Astrocyte of the spinal cord (primary cell): ENCODE results near the gene IGFBP1.

Source experiments
- DNase-seq: peaks from one replicate; pipeline ENCODE4 v3.0.0; 2011; ENCODE audit warnings: low read depth, low spot score
- H3K4me3 ChIP-seq: 2 replicates; pipeline ENCODE4 v1.5.1; 2011; ENCODE audit warnings: low read depth, mild to moderate bottlenecking, low read length, moderate library complexity
- CTCF ChIP-seq: IDR thresholded peaks from 2 replicates; pipeline ENCODE4 v1.5.1; 2012; ENCODE audit warnings: low read depth, mild to moderate bottlenecking, low read length, inconsistent platforms
- in situ Hi-C: cut with HindIII; loops from 2 replicates; pipeline ENCODE4 v1.10.0; 2017; ENCODE audit warnings: low sequenced_read_pairs

IGFBP1 gene

DNA sequence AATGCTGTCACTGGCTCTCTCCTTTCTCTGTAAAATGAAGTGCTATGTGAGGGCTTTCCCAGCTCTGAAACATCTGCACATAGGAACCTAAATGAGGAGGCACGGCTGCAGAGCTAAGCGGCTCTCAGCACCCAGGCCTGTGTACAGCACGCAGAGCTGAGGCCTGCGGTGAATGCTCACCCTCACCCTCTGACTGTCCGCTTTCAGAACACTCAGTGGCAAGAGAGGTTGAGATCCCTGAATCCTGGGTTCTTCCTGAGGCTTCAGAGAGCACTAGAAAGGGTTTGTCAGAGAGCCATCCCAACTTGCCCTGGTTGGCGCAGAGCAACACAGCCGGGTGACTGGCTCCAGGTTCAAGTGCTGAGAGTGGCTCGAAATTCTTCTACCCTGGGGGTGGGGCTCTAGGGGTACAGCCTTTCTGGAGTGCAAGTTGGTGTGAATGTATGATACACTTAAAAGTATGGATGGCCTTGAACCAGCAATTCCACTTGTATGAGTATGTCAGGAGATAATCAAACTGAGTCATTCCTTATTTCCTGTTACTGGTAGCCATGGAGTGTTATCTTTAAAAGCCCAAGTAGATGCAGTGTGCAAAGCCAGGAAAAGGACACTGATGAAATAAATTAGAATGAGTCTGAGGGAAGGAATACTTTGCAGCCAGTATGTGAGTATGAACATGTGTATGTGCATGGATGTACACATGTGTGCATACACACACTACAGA lies 13.7 kb upstream of the IGFBP1 start:
- in situ Hi-C loops: no loop called here
- peak; percentile 75 for DNase-seq
- H3K4me3 ChIP-seq: no peak overlapping the region
- no peak for TF ChIP-seq CTCF

DNA sequence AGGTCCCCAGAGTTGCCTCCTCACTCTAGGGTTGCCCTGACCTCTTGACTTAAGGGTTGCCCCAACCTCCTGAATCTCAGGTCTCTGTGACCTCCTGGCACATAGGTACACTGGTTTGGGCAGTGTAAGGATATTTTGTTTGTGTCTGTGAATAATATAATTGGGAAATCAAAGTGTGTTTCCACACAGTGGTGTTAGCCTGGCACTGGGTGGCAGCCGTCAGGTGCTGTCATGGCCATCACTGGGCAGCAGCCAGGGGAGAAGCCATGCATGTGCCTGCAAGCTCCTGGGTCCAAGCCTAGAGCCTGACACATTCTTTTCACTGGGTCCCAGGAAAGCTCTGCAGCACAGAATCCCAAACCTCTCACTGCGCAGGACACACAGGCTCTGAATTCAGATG lies 11.8 kb upstream of the IGFBP1 start:
- no peak for TF ChIP-seq CTCF
- no peak for DNase-seq
- no peak overlapping the region for H3K4me3 ChIP-seq
- in situ Hi-C loops: no loop called here

DNA sequence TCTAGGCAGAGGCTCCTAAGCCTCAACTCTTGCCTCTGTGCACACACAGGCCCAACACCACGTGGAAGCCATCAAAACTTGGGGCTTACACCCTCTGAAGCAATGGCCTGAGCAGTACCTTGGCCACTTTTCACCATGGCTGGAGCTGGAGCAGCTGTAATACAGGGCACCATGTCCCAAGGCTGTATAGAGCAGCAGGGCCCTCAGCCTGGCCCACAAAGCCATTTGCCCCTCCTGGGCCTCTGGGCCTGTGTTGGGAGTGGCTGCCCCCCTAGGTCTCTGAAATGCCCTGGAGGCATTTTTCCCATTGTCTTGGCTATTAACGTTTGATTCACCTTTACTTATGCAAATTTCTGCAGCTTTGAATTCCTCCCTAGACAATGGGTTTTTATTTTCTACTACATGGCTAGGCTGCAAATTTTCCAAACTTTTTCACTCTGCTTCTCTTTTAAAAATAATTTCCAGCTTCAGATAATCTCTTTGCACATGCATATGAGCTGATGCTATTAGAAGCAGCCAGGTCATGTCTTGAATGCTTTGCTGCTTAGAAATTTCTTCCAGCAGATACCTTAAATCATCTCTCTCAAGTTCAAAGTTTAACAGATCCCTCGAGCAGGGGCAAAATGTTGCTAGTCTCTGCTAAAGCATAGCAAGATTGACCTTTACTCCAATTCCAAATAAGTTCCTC lies 9.7 kb upstream of the IGFBP1 start:
- in situ Hi-C loops: no loop called here

DNA sequence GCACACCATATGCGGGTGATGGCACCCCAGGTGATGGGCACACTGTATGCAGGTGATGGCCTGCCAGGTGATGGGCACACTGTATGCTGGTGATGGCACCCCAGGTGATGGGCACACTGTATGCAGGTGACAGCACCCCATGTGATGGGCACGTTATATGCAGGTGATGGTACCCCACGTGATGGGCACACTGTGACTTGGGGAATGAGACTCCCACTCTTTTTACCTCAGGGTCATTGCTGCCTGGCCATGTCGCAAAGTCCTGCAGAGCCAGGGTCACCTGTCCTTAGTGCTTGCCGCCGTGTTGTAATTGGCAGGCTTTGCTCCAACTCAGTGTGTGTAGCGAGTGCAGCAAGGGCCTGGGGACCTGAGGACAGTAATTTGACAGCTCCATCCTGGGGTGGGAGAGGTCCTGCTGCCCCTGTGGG lies 7.8 kb upstream of the IGFBP1 start:
- no peak for TF ChIP-seq CTCF
- in situ Hi-C loops: no loop called here
- H3K4me3 ChIP-seq: no peak overlapping the region
- no peak for DNase-seq

More for the DNA sequence above, 9.7 kb upstream of the IGFBP1 start:
- no peak for DNase-seq
- TF ChIP-seq CTCF: no peak
- no peak overlapping the region for H3K4me3 ChIP-seq

DNA sequence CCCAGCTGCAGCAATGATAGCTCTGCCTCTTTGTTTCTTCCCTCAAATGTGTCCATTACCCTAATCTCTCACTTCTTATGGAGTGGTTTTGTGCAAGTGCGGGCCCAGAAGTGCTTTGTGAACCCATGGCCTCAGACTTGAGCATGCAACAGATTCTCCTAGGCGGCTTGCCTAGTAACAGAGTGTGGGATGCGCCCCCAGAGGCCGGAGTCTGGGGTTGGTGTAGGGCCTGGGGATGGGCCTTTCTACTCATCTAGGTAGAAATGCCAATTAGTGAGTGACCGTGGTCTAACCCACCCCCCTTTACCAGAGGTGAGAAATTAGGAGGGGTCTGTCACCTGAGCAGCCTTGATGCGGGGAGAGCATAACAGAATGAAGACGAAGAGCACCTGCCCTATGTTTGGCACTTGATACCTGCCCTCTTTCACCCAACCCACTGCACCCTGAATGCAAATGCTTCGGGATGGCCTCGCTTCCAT lies 7.0 kb upstream of the IGFBP1 start:
- H3K4me3 ChIP-seq: no peak overlapping the region
- DNase-seq: no peak
- no peak for TF ChIP-seq CTCF
- in situ Hi-C loops: no loop called here

- no peak overlapping the region for H3K4me3 ChIP-seq
- in situ Hi-C loops: no loop called here
- peak; percentile 66 for DNase-seq
- no peak for TF ChIP-seq CTCF
Measured at GRCh38 chr7:45881759-45882464, 6.4 kb upstream of the IGFBP1 start.
